Inferior parietal cortex (tissue), 1 donor: Measurements from ENCODE around the gene PLD1.
"Not testable (repeated sequence)": the region's sequence is repeated elsewhere in the genome, so short reads cannot be mapped to it uniquely, and the experiment has no call there.

Experiments used
- DNase-seq: peaks from one replicate; pipeline ENCODE4 v3.0.0-alpha.2; 2016; ENCODE audit errors: extremely low spot score

The PLD1 gene

GRCh38 chr3:171770689-171771620 is 39.3 kb downstream of the PLD1 start:
- DNase-seq: no peak

GRCh38 chr3:171769461-171769860 is 40.8 kb downstream of the PLD1 start:
- DNase-seq: no peak

GRCh38 chr3:171768986-171769385 is 41.3 kb downstream of the PLD1 start:
- no peak for DNase-seq

GRCh38 chr3:171768281-171768900 is 41.9 kb downstream of the PLD1 start:
- no peak for DNase-seq

GRCh38 chr3:171765511-171765887 is 44.8 kb downstream of the PLD1 start:
- DNase-seq: no peak

- DNase-seq: no peak
Measured at GRCh38 chr3:171763392-171763791, 46.9 kb downstream of the PLD1 start.

GRCh38 chr3:171760477-171760876 is 49.8 kb downstream of the PLD1 start:
- DNase-seq: no peak

- no peak for DNase-seq
Measured at GRCh38 chr3:171758109-171758508, 52.2 kb downstream of the PLD1 start.

GRCh38 chr3:171757361-171758034 is 52.8 kb downstream of the PLD1 start:
- DNase-seq: no peak

GRCh38 chr3:171755656-171756055 is 54.6 kb downstream of the PLD1 start:
- DNase-seq: no peak

GRCh38 chr3:171755015-171755589 is 55.2 kb downstream of the PLD1 start:
- no peak for DNase-seq

- DNase-seq: no peak
Measured at GRCh38 chr3:171753665-171754408, 56.4 kb downstream of the PLD1 start.

GRCh38 chr3:171753025-171753472 is 57.2 kb downstream of the PLD1 start:
- DNase-seq: no peak

GRCh38 chr3:171752329-171752728 is 58.0 kb downstream of the PLD1 start:
- DNase-seq: no peak

- no peak for DNase-seq
Measured at GRCh38 chr3:171749124-171749523, 61.2 kb downstream of the PLD1 start.

- no peak for DNase-seq
Measured at GRCh38 chr3:171748064-171748924, 62.0 kb downstream of the PLD1 start.

- no peak for DNase-seq
Measured at GRCh38 chr3:171747223-171747920, 62.9 kb downstream of the PLD1 start.

- DNase-seq: not testable (repeated sequence)
Measured at GRCh38 chr3:171746320-171747222, 63.7 kb downstream of the PLD1 start.
